Right cardiac atrium (tissue), 5 donors: ENCODE results near the gene GBX1. TPM values are rescaled to one million over a fixed set of nuclear protein-coding genes. Genes with fewer than 3 reads are reported as not detected.

Source experiments
- ATAC-seq, 2 donors: fragments of 200-7000 bp; cut with Tn5 transposase; one replicate each; pipeline versions ENCODE4 v1.8.0 to v1.9.1; 2020; ENCODE audit warnings: moderate library complexity in 2 of 2, mild to moderate bottlenecking in 1 of 2
- DNase-seq, 3 donors: peaks; one replicate each; pipeline ENCODE4 v3.0.0-alpha.2; 2020
- H3K27ac ChIP-seq: one replicate; pipeline ENCODE4 v1.5.1; 2013; ENCODE audit warnings: mild to moderate bottlenecking, low read length, control low read depth, moderate library complexity
- H3K27me3 ChIP-seq: one replicate; pipeline ENCODE4 v1.6.1; 2013; ENCODE audit not compliant: control insufficient read depth, insufficient read depth
- H3K4me1 ChIP-seq: one replicate; pipeline ENCODE4 v1.6.1; 2013; ENCODE audit warnings: low read length; ENCODE audit not compliant: control insufficient read depth, insufficient read depth
- H3K4me3 ChIP-seq: one replicate; pipeline ENCODE4 v1.5.1; 2013; ENCODE audit warnings: low read length, control low read depth
- H3K9me3 ChIP-seq: one replicate; pipeline ENCODE4 v1.6.1; 2013; ENCODE audit warnings: low read length; ENCODE audit not compliant: control insufficient read depth
- whole genome bisulfite sequencing: extraction: QIAGEN DNeasy Blood & Tissue Kit; methylation state at CpG from one replicate; pipeline ENCODE4 v1.1.7; 2013; 5-methylcytosine and 5-hydroxymethylcytosine counted together
- intact Hi-C, 4 donors: fragments of 100-400 bp; cut with DNase I; formaldehyde crosslinking; loops; one replicate each; pipeline versions ENCODE4 v1.11.0 to v1.14.0; 2022 to 2023
- long read RNA-seq, 4 donors: library from polyadenylated mRNA; unstranded; transcript quantifications; one replicate each; pipeline ENCODE4 v2.0.0, GENCODE V29; 2020 to 2021
- polyA plus RNA-seq: library from polyadenylated mRNA; stranded (reverse); fragments of 200-250 nt; gene quantifications from one replicate; pipeline ENCODE4 v1.2.3, GENCODE V29; 2013
- total RNA-seq, 4 donors: library from RNA; stranded (reverse); fragmentation: NEBNext Ultra II Directional; extraction: Animal tissue kit (Norgen Biotek cat#: 25700); gene quantifications; one replicate each; pipeline ENCODE4 v1.2.1, GENCODE V29; 2021
- donor health status: healthy with polysubstance abuse.
- donor health status: DM: no; HTN: yes; CAD: no.
- donor health status: DM: no; HTN: no; CAD: no.
- donor health status: DM: no; HTN: yes; CAD: no; lungs with severe emphysema.
- donor health status: DM: yes; HTN: yes; CAD: no.

Gene GBX1
- total RNA-seq (1 to 10 TPM in 1 of 4 donors, under 1 TPM in 1, not detected in 2; 0.40 to 1.0 TPM), polyA plus RNA-seq (0.14 TPM)
- long read RNA-seq, donor 1, partial matches to known transcripts, result 0 of 1 reads
- long read RNA-seq, donor 1, other reads (novel, unspliced or antisense), result 1 of 1 reads
- long read RNA-seq, donor 2, partial matches to known transcripts, result 0 of 1 reads
- long read RNA-seq, donor 2, other reads (novel, unspliced or antisense), result 1 of 1 reads
- long read RNA-seq, donor 3, result 0 reads
- long read RNA-seq, donor 4, result 0 reads

DNA sequence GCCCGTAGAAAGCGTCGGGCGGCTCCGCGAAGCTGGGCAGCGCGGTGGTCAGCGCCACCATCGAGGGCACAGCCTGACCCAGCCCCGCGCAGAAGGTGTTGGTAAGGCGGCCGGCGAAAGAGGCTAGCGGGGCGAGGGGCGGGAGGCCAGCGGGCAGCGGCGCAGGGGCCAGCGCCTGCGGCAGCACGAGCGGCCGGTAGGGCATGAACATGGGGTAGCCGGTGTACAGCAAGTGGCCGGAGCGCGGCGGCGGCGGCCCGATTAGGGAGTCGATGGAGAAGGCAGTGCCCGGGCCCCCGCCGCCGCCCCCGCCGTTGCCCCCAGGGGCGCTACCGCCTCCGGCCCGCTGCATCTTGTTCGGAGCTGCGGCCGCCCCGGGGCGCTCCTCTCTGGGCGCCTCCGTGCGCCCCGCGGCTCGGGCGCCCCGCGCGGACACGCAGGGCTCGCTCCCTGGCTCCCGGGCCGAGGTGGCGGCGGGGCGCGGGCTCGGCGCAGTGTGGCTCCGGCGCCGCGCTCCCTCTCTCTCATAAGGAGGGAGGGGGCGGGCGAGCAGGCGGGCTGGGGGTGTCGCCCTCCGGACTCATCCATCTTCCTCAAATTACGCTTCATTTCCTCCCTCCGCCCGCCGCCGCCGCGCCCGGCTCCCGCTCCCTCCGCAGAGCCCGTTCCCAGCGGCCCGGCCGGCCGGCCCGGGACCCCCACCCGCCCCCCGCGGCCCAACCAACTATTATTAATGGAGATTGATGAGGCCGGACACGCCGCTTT lies at the start of gene GBX1:
GBX1 (minus strand) TSS at position 498 of the 765 bp plus-strand sequence; CDS start at position 352, 146 bp downstream.
- H3K9me3 ChIP-seq, result no peaks in the 10 kb centered on the region
- peak in 2 of 3 donors; percentile 53 to 72 for DNase-seq
- under 1% methylated on average over 101 of the region's 101 CpGs for WGBS
- H3K27ac ChIP-seq, result no peak within 1 kb of the TSS
- intact Hi-C loops, result no loop called here
- ATAC-seq, result peak; percentile 38 to 53
- H3K27me3 ChIP-seq, result no peaks in the 10 kb centered on the region
- peak within 1 kb of the TSS; percentile 79 for H3K4me3 ChIP-seq
- H3K4me1 ChIP-seq, result peaks cover 3% of the 10 kb centered on the region

GRCh38 chr7:151215396-151215795 lies 47.9 kb upstream of the GBX1 start:
- ATAC-seq (no peak), DNase-seq (no peak)
- intact Hi-C loops, result no loop called here
- 94% methylated on average over 5 of the region's 5 CpGs for WGBS
- Histone ChIP-seq H3K4me3 (no peak overlapping the region), H3K27ac (no peak overlapping the region), H3K4me1 (no peaks in the 10 kb centered on the region), H3K27me3 (no peaks in the 10 kb centered on the region), H3K9me3 (no peaks in the 10 kb centered on the region)

- Histone ChIP-seq H3K9me3 (no peaks in the 10 kb centered on the region), H3K4me3 (no peak overlapping the region), H3K27ac (no peak overlapping the region), H3K27me3 (no peaks in the 10 kb centered on the region), H3K4me1 (no peaks in the 10 kb centered on the region)
- ATAC-seq (no peak), DNase-seq (peak in 1 of 3 donors; percentile 0)
- intact Hi-C loops, result no loop called here
- WGBS, result 79% methylated on average over 3 of the region's 3 CpGs
Observed at GRCh38 chr7:151213826-151214225, 46.3 kb upstream of the GBX1 start.

GRCh38 chr7:151212626-151213025 lies 45.1 kb upstream of the GBX1 start:
- Histone ChIP-seq H3K4me1 (no peaks in the 10 kb centered on the region), H3K4me3 (no peak overlapping the region), H3K9me3 (no peaks in the 10 kb centered on the region), H3K27me3 (no peaks in the 10 kb centered on the region), H3K27ac (no peak overlapping the region)
- 80% methylated on average over 5 of the region's 5 CpGs for WGBS
- ATAC-seq (no peak), DNase-seq (no peak)
- intact Hi-C loops, result no loop called here

GRCh38 chr7:151211155-151211772 lies 43.8 kb upstream of the GBX1 start:
- no peak overlapping the region for H3K4me3 ChIP-seq
- intact Hi-C loops, result no loop called here
- peak in 1 of 3 donors; percentile 1 for DNase-seq
- H3K27ac ChIP-seq, result no peak overlapping the region
- H3K4me1 ChIP-seq, result no peaks in the 10 kb centered on the region
- 81% methylated on average over 3 of the region's 3 CpGs for WGBS
- ATAC-seq, result no peak
- no peaks in the 10 kb centered on the region for H3K9me3 ChIP-seq
- H3K27me3 ChIP-seq, result no peaks in the 10 kb centered on the region

- WGBS, result 84% methylated on average over 17 of the region's 17 CpGs
- DNase-seq, result peak in 1 of 3 donors; percentile 27
Observed at GRCh38 chr7:151210087-151210854, 42.8 kb upstream of the GBX1 start, which contains the start of gene H2BK1. H2BK1 (minus strand) TSS chr7:151210488; CDS start chr7:151210318, 170 bp downstream.

DNA sequence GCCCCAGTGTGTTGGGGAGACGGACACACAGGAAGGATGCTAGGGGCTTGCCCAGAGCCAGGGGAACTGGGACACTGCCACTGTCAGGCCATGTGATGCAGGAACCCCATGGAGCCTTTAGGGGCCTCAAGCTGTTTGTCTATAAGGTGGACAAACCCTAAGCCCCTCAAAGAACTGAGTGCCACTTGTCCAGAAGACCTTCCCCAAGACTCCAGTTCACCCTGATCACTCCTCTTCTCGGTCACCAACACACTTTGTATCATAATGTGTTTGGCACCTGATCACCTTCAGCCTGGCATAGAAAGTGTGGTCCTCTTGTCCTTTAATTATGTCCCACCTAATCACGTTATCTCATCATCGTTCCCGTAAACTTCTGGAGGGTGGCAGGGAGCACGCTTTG lies 42.1 kb upstream of the GBX1 start:
- 79% methylated on average over 6 of the region's 6 CpGs for WGBS
- Histone ChIP-seq H3K4me3 (no peak overlapping the region), H3K9me3 (no peaks in the 10 kb centered on the region), H3K27ac (no peak overlapping the region), H3K4me1 (no peaks in the 10 kb centered on the region), H3K27me3 (no peaks in the 10 kb centered on the region)
- peak in 1 of 3 donors; percentile 16 for DNase-seq
- ATAC-seq, result no peak
- intact Hi-C loops, result no loop called here

More at GRCh38 chr7:151210087-151210854, 42.8 kb upstream of the GBX1 start, which contains the start of gene H2BK1:
- no peaks in the 10 kb centered on the region for H3K9me3 ChIP-seq
- H3K4me1 ChIP-seq, result no peaks in the 10 kb centered on the region
- no peak for ATAC-seq
- intact Hi-C loops, result no loop called here
- H3K4me3 ChIP-seq, result no peak within 1 kb of the TSS
- H3K27ac ChIP-seq, result no peak within 1 kb of the TSS
- no peaks in the 10 kb centered on the region for H3K27me3 ChIP-seq

DNA sequence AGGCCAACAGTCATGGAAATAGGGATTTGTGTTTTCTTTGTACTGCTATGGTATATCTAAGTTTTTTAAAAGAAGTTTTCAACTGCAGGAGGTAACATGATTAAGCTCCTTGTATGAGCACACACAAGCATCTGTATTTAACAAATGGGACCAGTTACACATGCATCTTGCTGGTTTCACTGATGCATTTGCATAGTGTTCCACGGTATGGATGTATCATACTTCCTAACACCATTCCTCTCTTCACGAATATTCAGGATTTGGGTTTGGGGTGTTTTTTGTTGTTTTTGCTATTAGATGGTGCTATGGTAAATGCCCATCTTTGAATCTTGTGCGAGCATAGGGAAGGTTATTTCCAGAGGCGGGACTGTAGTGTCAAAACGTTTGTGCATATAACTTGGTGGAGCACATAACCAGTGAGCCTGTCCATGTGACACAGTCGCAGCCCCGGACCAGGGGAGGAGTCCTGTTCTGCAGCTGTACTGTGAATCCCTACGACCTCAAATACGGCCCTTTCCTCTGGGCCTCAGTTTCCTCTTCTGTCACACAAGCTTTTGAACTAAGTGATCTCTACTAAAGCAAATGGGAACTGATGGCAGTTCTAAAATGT lies 40.9 kb upstream of the GBX1 start:
- intact Hi-C loops, result no loop called here
- Histone ChIP-seq H3K4me3 (no peak overlapping the region), H3K4me1 (no peaks in the 10 kb centered on the region), H3K9me3 (no peaks in the 10 kb centered on the region), H3K27me3 (no peaks in the 10 kb centered on the region), H3K27ac (no peak overlapping the region)
- WGBS, result 68% methylated on average over 9 of the region's 9 CpGs
- no peak for ATAC-seq
- peak in 1 of 3 donors; percentile 2 for DNase-seq

- intact Hi-C loops, result no loop called here
- Histone ChIP-seq H3K4me1 (no peaks in the 10 kb centered on the region), H3K27me3 (no peaks in the 10 kb centered on the region), H3K9me3 (no peaks in the 10 kb centered on the region), H3K27ac (no peak overlapping the region), H3K4me3 (no peak overlapping the region)
- ATAC-seq, result no peak
- 78% methylated on average over 12 of the region's 12 CpGs for WGBS
- DNase-seq, result peak in 1 of 3 donors; percentile 35
Observed at GRCh38 chr7:151207804-151208203, 40.3 kb upstream of the GBX1 start.

- DNase-seq (no peak), ATAC-seq (no peak)
- Histone ChIP-seq H3K4me3 (no peak overlapping the region), H3K9me3 (no peaks in the 10 kb centered on the region), H3K27ac (no peak overlapping the region), H3K4me1 (no peaks in the 10 kb centered on the region), H3K27me3 (no peaks in the 10 kb centered on the region)
- intact Hi-C loops, result no loop called here
- 65% methylated on average over 9 of the region's 9 CpGs for WGBS
Observed at GRCh38 chr7:151207315-151207714, 39.8 kb upstream of the GBX1 start.
